HG03159 (cell line): ENCODE measurements around the gene ST3GAL4.
"Not testable (repeated sequence)": the region's sequence is repeated elsewhere in the genome, so short reads cannot be mapped to it uniquely, and the experiment has no call there.

Source experiments
- ATAC-seq: cut with Tn5 transposase; IDR thresholded peaks from one replicate; pipeline ENCODE4 v1.9.1; 2021; ENCODE audit warnings: mild to moderate bottlenecking, moderate library complexity; ENCODE audit not compliant: unreplicated experiment

ST3GAL4 gene

DNA sequence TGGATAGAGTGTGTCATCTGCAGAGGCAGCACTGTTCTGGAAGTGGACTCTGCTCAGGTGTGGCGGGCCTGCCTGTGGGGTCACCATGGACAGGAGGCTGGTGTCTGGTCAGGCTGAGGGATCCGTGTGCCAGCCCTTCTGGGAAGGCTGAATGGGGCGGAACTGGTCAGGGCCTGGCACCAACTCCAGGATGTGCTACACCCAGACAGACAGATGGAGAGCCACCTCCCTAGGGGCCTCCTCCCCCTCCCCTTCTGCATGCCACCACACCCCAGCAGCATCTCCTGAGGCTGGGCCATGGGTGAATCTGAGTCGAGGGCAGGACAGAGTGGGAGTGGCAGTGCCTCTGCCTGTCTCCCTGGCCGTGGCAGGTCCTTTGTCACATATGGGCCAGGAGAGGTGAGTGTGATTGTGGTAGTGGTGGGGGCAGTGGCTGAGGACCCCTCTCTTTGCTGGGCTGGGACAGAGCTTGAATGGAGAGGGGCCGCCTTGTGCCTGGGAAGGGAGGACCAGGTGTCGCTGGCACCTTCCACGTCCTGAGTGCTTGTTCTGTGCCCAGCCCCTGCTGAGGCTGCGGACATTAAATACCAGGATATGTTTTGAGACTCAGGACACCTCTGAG, 29.1 kb downstream of the ST3GAL4 start:
- ATAC-seq = no peak

DNA sequence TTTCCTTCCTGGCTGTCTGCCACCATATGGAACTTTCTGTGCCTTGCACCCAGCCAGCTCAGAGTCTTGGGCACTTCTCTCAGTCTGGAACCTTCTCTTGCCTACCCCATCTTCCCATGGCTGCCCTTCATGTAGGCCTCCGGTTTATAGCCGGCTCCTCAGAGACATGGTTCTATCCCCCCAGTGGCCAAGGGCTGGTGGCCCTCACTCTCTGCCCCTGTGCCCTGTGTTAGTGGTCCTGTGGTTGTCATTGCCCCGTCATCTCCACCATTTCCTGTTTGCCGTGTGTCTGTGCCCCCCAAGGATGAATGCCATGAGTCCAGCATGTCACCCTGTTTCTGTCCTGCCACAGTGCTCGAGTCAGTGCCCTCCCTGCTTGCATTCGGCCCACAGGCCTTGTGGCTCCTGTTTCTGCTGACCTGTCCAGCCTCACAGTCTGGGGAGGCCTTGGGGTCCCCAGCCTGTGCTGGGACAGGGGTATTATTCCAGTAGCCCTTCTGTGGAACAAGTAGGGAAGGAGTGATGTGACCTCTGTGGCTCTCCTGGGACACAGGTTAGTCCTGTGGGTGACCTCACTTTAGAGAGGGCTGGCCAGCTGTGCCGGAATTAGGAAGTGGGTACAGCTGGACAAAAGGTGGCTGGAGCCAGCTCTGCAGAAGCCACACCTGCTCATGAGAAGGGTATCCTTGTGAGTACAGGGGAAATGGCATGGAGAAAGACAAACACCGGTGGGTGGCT, 30.7 kb downstream of the ST3GAL4 start:
- no peak for ATAC-seq

DNA sequence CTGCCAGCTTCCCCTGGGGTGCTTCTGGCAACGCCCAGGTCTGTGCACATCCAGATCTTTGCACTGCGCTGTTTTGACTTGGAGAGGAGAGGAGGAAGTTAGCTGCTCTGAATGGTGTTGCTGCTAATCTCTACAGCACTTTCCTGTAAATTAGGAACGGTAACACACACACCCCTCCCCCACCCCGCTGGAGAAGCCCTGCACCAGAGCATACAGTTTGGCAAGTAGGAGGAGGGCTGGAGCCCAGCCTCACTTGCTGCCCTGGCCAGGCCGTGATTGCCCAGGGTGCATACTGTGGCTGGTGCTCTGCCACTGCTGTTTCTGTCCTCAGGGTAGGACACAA, 31.2 kb downstream of the ST3GAL4 start:
- ATAC-seq = not testable (repeated sequence)

DNA sequence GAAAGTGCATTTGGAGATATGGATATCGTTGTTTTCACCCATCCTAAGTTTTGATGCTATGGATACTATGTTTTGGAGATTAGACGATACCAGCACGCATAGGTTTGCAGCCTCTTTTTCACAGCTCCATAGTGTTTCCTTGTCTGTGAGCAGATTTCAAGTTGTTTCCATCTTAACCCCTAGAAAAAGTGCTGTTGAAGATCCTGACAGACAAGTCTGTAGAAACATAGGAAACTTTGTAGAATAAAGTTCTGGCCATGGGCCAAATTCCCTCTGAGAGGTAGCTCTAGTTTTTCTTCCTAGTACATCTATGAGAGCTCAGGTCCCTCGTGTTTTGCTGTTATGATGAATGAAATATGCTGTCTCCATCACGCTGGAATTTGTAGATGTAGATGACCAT, 32.4 kb downstream of the ST3GAL4 start:
- ATAC-seq = no peak

DNA sequence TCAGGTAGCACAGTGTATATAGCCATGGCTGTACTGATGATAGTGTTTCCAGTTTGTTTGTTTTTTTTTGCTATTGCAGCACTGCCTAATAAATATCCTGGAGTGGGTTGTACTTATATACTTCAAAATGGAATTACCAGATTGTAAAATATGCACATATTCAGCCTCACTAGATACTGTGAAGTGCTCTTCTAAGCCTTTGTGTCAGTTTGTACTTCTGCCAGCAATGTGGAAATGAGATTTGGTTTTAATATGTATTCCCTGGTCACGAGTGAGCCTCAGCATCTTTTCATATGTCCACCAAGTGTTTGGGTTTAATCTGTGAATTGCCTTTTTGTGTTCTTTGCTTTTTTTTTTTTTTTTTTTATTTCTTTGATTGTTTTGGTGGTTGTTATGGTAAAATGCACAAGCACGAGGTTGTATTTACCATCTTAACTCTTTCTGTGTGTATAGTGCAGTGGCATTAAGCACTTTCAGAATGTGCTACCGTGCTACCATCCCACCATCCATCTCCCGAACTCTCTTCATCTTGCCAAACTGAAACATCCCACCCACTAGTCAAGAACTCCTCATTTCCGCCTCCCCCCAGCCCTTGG, 34.9 kb downstream of the ST3GAL4 start:
- ATAC-seq = no peak

DNA sequence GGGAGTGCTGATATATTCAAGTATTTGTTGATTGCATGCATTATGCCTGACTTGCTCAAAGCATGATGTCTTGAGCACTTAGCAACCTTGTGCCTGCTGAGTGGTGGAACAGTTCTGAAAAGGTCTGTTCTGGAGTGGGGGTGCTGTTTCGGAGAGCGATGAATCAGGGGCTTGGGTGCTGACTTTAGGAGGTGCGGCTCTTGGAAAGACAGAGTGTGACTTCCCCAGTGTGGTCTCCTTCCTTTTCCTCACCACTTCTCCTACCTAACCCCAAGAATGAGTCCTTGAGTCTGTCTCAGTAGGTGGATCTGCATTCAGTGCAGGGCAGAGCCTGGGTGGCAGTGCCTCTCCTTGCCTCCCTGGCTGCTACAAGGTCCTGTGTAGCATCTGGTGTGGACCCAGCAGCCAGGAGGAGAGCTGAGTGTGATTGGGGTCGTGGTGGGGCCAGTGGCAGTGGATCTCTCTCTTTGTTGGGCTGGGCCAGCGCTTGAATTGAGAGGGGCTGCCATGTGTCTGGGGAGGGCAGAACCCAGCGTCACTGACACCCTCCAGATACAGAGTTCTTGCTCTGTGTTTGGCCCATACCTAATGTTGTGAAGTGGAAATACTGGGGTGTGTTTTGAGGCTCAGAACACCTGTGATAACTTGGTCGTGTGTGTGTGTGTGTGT, 35.9 kb downstream of the ST3GAL4 start:
- ATAC-seq = no peak

DNA sequence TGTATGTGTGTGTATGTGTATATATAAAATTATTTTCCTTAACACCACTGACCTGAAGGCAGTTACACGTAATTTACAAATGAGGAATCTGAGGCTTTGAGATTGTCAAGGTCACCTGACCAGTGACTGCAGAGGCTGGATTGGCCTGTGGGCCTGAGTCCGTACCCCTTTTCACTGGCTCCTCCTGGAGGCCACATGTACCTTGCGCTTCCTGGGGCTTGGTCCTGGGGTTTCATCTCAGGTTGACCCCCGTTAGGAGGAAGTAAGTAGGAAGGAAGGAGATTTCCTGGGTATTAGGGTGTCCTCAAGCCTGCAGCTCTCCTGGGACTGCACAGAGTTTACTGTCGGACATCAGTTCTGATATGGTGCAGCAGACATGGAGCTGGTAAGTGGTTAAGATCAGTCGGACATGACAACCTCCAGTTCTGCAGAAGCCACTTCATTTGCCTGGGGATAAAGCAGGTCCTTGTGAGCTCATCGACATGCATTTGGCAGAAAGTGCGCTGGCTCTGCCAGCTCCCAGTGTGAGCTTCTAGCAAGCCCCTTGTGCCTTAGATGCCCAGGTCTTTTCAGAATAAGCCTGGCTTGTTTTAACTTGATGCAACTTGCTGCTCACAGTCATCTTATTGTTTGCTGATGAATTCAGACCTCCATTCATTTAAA, 36.6 kb downstream of the ST3GAL4 start:
- ATAC-seq = peak; percentile 72

DNA sequence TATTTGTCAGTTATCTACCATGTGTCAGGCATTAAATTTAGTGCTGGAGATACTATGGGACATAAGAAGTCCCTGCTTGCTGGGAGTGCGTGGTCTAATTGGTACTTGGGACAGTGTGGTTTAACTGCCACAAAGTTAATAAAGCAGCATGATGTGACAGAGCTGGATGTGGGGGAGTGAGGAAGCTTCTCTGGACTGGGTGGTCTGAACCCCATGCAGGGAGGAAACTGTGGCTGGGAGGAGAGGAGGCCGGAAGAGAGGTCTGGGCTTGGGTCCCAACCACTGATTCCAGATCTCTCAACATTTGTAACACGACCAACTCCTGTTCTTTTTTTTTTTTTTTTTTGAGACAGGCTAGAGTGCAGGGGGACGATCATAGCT, 37.1 kb downstream of the ST3GAL4 start:
- ATAC-seq = no peak

DNA sequence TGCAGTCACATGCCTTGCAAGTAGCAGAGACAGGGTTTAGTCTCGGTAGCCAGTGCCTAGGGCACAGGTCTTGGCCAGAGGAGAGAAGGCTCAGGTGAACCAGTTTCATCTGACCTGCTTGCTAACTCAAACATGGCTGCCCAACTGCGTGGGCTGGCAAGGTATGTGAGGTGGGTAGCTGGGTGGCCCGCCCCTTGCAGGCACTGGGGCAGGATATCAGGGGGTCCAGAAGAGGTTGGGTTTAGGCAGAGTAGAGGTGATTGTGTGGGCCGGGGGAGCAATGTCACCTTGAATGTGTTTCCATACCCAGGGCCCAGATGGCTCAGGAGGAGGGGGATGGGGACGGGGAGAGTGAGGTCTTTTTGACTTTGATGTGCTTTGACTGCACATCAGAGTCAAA, 37.7 kb downstream of the ST3GAL4 start:
- ATAC-seq = no peak

DNA sequence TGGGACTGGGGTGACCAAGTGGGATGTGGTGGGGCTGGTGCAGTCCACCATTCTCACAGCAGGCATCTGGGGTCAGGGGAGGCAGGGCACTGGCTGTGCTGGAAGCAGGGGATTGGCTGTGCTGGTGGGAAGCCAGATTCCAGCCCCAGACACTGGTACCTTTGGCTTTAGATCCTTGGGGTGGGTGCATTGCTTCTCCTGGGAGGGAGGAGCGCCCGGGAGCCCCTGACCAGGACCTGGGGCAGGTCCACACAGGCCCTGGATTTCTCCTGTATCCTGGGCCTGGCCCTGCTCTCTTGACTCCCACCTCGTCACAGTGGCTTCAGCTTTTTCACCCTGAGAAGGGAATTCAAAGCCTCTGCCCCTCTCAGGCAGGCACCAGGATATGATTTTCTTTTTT, 38.5 kb downstream of the ST3GAL4 start:
- ATAC-seq = no peak

DNA sequence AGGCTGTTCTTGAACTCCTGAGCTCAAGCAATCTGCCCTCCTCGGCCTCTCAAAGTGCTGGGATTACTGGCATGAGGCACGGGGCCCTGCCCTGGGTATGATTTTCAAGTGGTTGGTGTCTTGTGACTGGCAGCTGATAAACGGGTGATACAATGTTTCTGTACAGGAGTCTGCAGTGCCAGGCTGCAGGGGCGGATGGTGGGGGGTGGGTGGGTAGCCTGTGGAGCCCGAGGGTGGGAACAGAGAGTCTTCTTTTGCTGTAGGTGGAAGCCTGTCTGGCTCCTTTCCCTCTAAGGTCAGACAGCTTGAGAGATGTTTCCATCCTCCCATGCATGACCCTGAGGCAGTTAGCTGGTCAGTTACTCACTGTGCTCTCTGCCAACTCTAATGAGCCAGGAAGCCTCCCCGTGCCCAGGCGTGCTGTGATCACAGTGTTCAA, 39.2 kb downstream of the ST3GAL4 start:
- ATAC-seq = not testable (repeated sequence)

DNA sequence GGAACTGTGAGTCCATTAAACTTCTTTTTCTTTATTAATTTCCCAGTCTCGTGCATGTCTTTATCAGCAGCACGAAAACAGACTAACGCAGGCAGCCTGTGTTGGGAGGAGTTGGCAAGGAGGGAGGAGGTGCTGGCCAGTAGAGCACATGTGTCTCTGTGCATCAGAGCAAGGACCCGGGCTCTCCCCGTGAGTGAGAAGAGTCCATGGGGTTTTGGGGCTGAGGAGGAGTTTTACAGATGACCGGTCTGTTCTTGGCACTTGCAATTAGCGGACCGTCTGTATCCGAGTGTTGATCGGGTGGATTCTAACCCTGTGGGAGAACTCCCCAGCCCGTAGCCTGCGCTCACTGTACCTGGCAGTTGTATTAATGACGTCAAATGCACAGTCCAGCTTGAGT, 40.3 kb downstream of the ST3GAL4 start:
- not testable (repeated sequence) for ATAC-seq

DNA sequence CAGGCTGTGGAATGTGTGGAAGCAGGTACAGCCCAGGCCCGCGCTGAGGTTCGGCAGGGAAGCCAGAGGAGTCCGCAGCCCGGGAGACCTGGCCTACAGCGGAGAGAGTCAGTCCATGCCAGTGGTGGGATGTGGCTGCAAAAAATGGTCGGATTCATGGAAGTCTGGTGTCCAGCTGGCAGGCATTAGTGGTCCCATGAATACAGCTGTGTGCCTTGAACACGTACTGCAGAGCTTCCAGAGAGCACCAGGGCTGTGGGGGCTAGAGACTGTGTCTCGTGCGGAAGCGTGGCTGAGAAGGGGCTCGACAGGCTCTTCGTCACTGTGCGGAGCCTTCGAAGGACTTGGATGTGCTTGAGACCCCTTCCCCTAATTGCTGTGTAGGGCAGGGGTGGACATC, 40.8 kb downstream of the ST3GAL4 start:
- ATAC-seq = not testable (repeated sequence)

DNA sequence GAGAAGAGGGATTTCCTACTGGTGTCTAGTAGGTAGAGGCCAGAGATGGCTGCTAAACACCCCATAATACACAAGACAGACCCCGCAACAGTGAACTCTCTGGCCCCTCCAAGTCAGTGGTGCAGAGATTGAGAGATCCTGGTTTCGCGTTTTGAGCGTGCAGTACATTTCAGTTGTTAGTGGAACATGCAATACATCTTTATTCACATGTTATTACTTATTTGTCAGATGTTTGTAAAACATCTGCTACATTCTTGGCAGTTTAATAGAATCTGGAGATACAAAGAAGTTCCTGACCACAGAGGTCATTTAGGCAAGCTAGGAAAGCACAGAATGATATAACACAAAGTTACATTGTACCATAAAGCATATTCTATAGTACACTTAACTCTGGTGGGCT, 41.5 kb downstream of the ST3GAL4 start:
- ATAC-seq = no peak

DNA sequence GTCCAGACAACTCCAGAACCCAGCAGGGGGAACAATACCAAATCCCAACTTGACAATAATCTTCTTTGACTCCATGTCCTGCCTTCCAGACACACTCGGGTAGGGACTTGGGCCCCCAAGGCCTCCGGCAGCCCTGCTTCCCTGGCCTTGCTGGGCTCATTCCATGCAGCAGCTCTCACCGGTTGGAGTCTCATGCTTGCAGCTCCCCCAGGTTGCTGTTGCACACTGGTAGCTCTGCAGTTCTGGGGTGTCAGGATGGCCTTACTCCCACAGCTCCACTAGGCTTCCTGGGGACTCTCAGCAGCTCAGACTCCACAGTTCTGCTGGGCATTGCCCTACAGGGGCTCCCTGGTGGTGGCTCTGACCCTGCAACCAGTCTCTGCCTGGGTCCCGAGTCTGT, 42.8 kb downstream of the ST3GAL4 start:
- no peak for ATAC-seq

DNA sequence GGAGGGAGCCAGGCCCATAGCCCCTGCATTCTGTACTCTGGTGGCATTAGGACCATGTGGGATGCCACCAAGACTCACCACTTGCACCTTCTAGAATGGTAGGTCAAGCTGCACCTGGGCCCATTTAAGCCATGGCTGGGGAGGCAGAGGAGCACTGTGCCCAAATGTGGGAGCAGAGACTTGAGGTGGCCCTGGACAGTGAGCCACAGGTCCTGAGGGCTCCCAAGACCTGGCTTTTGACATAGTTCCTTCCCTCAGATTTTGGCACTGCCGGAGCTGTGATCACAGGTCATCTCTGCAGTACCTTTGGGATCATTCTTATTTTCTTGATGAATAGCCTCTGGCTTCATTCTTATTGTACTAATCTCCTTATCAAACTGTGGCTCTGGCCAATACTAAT, 43.2 kb downstream of the ST3GAL4 start:
- ATAC-seq = no peak

DNA sequence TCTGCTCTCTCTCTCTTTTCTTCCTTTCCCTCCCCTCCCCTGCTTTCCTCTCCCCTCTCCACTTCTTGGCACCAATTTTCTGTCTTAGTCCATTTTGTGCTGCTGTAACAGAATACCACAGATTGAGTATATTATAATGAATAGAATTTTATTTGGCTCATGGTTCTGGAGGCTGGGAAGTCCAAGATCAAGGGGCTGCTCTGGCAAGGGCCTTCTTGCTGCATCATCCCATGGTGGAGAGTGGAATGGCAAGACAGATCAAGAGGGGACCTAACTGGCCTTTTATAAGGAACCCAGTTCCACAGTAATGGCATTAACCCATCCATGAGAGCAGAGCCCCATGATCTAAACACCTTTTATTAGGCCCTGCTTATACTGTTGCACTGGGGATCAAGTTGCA, 44.5 kb downstream of the ST3GAL4 start:
- ATAC-seq = no peak

DNA sequence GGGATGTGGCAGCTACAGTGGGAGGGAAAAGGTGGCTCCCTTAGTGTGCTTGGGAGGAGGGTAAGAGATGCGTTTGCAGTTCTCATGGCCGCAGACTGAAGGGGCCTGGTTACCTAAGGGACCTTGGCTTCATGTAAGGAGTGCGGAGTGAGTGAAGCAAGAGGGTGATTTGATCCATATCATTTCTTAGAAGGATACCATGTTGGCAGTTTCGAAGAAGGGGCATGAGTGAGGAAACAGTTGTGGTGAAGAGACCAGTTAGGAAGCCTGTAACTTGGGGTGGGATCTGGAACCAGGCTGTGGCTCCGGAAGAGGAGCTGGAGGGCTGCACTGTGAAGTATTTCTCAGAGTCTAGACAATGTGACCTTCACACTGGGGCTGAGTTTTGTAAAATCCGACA, 45.0 kb downstream of the ST3GAL4 start:
- no peak for ATAC-seq

DNA sequence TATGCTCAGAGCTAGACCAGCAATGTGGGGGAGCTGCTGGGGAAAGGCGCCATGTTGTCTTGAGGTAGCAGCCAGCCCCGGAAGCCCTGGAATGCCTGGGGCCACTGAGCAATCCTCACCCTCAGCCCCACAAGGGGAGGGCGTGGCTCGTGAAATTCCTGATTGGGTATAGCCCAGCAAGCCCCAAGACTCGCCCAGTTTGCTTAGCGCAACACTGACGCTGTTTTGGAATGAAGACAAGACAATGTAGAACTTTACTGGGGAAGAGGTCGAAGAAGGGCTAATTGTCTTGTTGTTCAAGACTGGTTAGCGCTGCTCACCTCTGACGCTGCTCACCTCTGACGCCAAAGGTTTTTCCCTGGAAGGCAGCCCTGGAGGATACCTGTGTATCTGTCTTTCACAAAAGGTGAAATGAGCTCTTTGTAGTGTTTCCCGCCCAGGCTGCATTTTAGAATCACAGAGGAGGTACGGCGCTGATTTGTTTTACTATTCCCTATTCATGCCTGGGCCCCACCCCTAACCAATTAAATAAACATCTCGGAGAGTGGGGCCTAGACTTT, 47.6 kb downstream of the ST3GAL4 start:
- no peak for ATAC-seq

DNA sequence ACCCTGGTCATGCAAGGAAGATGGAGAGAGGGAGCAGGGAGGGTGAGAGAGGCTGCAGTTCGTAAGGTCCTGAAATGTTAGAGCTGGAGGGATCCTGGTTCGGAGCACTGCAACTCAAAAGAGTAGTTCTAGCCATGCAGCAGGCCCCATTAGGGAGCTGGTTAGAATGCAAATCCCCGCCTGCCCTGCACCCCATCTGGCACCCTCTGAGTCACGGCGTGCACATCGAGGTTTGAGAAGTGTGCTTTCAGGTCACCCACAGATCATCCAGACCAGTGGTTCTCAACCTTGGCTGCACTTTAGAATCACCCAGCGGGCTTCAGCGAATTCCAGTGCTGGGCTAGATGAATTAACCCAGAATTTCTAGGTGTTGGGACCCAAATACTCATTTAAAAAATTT, 48.2 kb downstream of the ST3GAL4 start:
- ATAC-seq = peak; percentile 87

DNA sequence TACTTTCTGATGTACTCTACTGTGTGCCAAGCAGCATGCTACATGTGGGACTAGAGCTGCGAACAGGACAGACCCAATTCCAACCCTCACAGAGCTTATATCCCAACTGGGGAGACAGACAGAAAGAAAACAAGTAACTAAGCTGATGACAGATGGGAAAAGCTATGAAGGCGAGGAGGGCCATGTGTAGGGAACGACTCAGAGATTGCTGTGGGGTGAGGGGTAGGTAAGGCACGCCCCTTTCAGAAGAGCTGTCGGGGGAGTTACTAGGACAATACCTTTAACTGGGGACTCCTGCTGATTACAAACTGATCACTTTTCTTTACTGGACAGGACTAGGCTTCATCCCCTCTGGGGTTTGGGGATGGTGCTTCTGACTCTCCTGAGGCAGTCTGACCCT, 48.9 kb downstream of the ST3GAL4 start:
- ATAC-seq = no peak
